ENCODE data around the gene NAPB.

Gene NAPB

DNA sequence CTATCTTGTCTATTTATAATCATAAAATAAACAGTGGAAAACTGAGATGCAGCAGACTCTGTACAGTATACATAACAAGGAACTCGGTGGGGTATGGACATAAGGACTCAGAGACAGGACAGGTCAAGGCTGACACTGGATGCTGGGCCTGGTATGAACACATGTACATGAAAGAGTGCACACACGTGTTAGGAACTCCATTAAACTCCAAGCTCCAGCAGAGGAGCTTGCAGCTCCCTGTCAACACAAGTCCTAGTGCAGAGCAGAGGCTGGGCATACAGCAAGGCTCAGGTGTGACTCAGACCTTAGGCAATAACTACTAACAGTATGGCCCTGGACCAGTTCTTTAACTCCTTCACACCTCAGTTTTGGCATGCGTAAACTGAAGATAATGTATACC is 17.1 kb downstream of the NAPB start:
- DNase-seq, result no peak

DNA sequence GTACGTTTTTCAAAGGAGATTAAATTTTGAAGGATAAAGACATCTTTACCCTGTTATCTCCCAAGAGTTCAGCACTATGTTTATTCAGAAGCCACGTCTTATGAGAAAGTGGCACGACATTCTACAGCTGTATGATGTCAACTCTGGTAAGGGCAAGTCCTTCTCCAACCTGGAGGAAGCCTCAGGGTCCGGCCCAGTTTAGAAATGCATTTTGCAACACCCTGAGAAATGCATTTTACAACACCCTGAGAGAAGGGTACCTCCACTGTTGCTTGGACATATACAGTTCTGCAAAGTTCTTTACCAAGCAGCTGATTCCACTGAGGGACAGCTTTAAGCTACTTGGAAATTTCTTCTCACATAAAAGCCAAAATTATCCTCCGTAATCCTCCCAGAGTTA is 17.5 kb downstream of the NAPB start:
- DNase-seq, result no peak

GRCh38 chr20:23401051-23401450 is 20.2 kb downstream of the NAPB start:
- DNase-seq, result no peak

DNA sequence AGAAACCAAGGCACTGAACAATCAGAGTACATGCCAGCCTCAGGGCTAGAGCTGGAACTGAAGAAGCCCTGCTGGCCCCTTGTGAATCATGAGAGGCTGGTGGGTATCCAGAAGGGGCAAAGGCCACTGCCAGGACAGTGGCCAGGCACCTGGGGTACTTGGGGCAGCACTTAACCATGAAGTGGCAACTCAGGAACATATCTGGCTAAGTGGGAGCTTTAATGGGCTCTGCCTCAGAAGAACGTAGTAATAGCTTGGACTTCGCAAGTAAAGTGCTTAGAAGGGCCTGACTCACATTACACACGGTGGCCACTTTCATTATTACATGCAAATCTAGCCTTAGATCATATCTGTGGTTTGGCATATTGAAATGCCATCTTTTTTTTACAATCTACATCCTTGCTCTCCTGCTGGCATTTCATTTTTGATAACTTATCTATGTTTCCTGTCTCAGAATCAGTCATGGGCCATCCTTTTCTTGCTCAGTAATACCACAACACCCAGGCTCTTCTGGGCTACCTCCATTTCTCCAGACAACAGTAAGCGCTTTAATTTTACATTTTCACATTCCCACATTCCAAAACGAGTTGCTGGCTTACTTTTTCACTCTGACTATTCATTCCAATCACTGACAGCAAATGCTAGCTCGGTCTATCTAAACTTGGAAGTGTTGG is 21.6 kb downstream of the NAPB start:
- DNase-seq, result no peak

- no peak for DNase-seq
Measured at GRCh38 chr20:23397961-23398360, 23.3 kb downstream of the NAPB start.

DNA sequence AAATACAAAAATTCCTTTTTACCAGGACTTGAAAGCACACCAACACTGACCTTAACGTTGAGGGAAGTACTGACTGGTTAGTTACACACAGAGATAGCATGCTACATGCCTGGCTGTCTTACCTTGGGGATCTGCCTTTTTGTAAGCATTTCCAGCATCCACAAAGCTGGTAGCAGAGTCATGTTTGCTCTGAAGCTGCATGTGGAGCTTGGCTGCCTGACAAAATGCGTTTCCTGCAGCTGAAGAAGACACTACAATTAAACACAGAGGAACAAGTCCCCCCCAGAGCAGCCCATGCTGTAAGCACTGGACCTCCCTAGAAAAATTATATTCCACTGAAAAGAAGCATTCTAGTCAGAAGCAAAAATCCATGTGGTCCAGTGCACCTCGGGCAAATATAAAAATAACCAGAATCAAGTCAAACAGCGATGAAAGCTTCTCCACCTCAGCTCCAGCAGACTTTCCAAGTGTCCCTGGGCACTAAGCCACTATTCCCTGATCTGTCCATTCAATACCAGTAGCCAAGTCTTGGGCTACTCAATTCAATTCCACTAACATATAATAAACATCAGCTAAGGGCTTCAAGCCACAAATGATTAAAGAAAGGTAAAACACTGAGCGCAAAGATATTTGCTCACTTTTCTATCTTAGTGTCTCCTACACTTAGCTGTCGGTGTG is 24.2 kb downstream of the NAPB start:
- DNase-seq, result no peak

- no peak for DNase-seq
Measured at GRCh38 chr20:23393996-23394775, 27.1 kb downstream of the NAPB start.

DNA sequence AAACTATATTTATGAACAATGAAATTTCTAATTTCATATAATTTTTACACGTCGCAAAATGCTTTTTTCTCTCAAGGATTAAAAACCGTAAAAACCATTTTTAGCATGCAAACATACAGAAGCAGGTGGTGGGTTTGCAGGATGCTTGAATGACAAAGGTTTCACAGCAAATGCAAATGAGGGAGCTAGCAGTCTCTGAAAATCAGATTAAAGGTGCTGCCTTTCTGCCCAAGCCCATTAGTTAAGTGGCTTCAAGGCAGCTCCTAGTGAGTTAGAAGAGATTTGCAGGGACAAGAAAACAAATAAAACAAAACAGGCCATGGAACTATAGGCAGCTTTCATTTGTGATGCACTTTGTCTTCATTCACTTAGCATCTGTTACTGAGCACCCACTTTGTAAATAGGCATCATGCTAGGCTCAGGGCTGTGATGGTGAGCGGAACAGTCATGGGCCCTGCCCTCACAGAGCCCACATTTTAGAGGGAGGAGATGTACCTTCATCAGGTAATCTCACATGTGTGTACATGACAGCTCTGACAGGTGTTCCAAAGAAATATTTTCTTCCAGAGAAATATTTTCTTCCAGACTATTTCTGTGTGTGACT is 29.5 kb downstream of the NAPB start:
- DNase-seq, result no peak

DNA sequence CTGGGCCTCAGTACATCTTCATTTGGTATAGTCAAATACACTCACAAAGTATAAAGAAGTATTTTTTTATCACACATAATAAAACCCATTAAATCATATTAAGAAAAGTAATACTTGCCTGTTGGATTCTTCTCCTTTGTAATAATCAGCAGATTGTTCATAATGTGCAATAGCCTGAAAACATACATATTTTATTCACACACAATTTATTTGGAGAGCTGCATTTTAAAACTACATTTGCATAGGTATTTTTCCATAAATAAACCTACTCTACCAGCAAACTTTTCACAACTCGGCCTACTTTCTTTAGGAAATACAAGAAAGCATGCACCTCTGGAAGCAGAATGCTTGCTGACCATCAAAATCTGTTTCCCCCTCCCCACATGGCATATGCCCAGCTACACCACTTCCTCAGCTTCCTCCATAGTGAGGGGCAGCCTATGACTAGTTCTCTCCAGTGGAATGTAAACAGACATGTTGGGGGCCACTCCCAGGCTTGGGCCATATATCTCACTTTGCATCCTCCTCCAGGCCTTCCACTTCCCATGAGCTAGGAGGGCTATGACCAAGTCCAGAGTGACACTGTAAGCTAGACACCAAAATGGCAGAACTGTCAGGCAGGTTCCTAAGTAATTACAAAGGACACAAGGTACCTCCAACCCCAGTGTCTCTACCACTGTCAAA is 31.1 kb downstream of the NAPB start:
- no peak for DNase-seq

DNA sequence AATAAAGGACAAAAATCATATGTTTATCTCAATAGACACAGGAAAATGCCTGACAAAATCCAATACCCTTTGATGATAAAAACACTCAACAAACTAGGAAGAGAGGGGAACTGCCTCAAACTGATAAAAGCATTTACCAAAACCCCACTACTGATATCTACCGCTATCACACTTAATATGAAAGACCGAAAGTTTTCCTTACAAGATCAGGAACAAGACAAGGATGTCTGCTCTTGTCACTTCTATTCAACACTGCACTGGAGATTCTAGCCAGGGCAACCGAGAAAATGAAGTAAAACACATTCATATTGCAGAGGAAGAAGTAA is 34.2 kb downstream of the NAPB start:
- DNase-seq, result no peak

DNA sequence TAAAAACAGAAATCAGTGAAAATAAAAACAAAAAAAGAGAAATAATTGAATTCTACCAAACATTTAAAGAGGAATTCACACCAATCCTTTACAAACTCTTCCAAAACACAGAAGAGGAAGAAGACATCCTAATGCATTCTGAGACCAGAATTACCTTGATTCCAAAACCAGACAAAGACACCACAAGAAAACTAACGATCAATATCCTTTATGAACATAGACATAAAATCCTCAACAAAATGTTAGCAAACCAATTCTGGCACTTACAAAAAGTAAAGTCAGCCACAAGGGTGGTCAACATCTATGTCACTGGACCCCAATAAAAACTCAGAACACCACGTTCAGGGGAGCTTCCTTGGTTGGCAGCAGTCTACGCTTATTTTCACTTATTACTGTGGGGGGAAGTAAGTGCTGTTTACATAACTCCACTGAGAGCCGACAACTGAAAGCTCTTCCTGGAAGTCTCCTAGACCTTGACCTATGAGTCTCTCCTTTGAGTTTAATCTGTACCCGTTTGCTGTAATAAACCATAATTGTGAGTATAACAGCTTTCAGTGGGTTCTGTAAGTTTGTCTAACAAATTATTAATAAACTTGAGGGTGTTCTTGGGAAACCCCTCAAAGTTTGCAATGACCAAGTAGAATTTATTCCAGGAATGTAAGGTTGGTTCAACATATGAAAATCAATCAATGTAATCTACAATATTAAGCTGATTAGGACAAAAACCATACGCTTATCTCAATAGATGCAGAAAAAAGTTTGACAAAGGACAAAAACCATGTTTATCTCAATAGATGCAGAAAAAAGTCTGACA is 34.8 kb downstream of the NAPB start:
- no peak for DNase-seq

- no peak for DNase-seq
Measured at GRCh38 chr20:23381876-23382275, 39.4 kb downstream of the NAPB start.

DNA sequence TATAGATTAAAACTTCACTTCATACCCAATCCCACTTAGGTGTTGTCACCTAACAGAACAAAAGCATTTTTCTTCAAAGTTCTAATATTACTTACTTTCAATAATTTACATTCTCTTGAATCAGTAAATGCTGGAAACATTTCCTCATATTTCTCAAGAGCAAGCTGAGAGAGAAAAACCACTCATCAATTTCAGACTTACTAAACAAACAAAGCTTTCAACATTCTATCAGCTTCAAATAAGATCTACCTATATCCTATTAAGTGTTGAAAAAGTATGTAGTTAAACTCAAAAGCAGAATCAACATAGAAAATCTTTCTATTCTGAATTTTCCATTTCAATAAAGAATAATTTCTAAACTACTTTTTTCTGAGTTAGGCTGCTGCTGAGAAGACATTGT is 41.5 kb downstream of the NAPB start:
- no peak for DNase-seq

- no peak for DNase-seq
Measured at GRCh38 chr20:23375827-23376226, 45.5 kb downstream of the NAPB start.

- DNase-seq, result no peak
Measured at GRCh38 chr20:23374441-23374840, 46.8 kb downstream of the NAPB start.

DNA sequence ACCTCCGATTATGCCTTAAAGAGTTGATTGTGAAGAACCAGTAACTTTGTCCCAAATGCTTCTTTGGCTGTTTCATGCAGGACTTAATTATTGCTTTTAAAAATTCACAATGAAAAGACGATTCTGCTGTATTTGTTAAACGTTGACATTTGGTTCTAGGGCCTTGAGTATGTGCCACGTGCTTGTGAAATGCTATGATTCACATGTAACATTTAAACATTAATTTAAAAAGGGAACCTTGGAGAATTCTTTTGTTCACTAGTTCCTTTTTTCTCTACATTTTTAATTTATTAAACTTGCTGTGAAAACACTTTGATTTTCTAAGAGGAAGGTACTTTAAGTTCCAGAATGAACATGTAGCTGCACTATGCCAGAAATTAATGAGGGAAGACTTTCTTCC is 49.8 kb downstream of the NAPB start:
- DNase-seq, result no peak

GRCh38 chr20:23370873-23371272 is 50.4 kb downstream of the NAPB start:
- DNase-seq, result no peak

GRCh38 chr20:23370274-23370673 is 51.0 kb downstream of the NAPB start:
- no peak for DNase-seq

DNA sequence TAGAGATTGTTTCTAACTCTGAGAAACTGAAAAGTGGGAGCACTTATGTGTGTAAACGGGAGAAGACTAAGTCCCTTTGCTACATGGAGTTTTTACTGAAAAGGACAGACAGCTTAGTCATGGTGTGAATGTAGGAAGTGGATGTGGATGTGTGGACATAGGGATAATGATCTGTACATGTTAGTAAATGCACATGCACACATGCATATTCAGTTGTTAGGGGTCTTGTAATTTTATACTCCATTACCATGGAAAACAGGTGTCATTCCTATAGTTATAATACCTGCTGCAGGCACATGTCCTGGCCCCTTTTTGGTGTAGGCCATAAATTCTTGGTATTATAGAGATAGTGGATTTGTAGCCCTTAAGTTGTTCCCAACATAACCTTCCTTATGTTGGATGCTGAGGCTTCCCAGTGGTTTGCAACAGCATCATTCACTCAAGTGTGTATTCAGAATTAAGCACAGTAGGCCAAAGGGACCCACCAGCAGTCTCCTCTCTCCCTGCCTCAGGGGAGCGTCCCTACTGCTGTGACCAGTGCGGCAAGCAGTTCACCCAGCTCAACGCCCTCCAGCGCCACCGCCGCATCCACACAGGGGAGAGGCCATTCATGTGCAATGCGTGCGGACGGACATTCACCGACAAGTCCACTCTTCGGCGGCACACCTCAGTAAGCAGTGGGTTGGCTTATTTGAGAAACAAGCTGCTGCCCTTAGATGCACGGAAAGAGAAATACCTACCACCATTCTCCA is 52.0 kb downstream of the NAPB start:
- DNase-seq, result no peak

DNA sequence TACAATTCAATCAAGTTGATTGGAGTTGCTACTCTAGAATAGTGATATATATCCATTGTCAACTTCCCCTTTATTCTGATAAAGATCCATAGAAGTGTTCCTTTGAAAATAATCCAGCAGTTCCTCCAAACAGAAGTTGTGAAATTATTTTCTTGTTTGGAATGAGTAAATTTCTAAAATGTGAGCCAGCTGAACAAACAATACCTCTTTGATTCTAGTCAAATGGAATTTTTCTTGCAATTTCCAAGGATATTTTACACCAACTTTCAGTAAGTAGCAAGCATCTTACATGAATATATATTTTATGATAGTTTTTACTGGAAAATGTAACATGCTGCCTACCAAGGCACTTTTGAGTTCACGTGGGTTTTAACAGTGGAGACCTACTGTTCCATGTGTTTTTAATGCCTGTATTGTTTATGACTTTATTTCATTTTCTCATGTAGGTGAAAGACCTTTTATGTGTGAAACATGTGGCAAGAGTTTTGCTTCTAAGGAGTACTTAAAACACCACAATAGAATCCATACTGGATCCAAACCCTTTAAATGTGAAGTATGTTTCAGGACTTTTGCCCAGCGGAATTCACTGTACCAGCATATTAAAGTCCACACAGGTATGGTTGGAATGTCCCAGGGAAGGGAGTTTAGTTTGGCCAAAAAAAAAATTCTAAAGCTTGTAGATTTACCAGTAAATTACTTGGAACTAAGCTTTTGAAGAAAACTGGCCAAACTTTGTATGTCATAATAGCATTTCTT is 52.8 kb downstream of the NAPB start:
- no peak for DNase-seq

DNA sequence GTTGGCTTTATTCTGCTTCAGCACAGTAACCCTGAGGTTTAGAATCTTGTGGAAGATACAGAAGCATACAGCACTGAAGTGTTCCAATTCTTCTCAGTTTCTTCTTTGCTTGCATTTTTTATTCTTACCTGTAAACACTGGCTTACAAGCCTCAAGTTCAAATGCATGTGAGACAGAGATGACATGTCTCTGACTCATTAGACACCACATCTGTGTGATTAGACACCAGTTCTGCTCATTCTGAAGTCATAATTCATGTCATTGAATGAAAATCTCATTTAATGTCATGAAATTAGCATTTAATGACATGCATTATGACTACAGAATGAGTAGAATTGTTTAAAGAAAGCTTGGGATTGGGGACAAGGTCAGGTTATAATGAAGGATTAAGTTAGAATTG is 53.5 kb downstream of the NAPB start:
- no peak for DNase-seq

Measured in NK-92 treated with Interleukin-12 subunit alpha and Interleukin-12 subunit beta, amount 100 ng/mL, for 24 hours (cell line).